Lower leg skin (tissue), 3 donors: ENCODE data around the gene MRTO4.

Experiments used
- CTCF ChIP-seq, 3 donors: fragments of 450-650 bp; IDR thresholded peaks; one replicate each; pipeline ENCODE4 v1.5.1; 2016; ENCODE audit warnings: antibody characterized with exemption in 3 of 3, mild to moderate bottlenecking in 3 of 3, moderate library complexity in 2 of 3
- POLR2A ChIP-seq, 2 donors: fragments of 450-650 bp; IDR thresholded peaks; one replicate each; pipeline ENCODE4 v1.6.1; 2016 to 2017; ENCODE audit warnings: antibody characterized with exemption in 2 of 2, mild to moderate bottlenecking in 1 of 2, moderate library complexity in 1 of 2

- TF ChIP-seq CTCF (IDR thresholded peaks at IDR 0.05) (no peak), POLR2A (IDR thresholded peaks at IDR 0.05) (no peak)
Observed at GRCh38 chr1:19239876-19240275, 11.7 kb upstream of the MRTO4 start.
